ENCODE data around the gene TRIP6. TPM values are rescaled to one million over a fixed set of nuclear protein-coding genes. Genes with fewer than 3 reads are reported as not detected.

TRIP6 gene
- total RNA-seq, 4 donors from 2014 or later = 66.3 to 113 (median 80.7) TPM

- Histone ChIP-seq H3K9me3 (no peaks in the 10 kb centered on the region), H3K27ac (peak overlapping the region; percentile 98), H3K4me3 (peak overlapping the region; percentile 94), H3K4me1 (peaks cover 40% of the 10 kb centered on the region), H3K36me3 (peaks cover 28% of the 10 kb centered on the region), H3K27me3 (no peaks in the 10 kb centered on the region)
- no peak for TF ChIP-seq POLR2AphosphoS5 (IDR thresholded peaks at IDR 0.05)
- no peak for TF ChIP-seq CTCF (IDR thresholded peaks at IDR 0.05)
- no peak for TF ChIP-seq POLR2A (IDR thresholded peaks at IDR 0.05)
- TF ChIP-seq EP300 (IDR thresholded peaks at IDR 0.05) = no peak
- DNase-seq (ENCODE audit: low spot score in 2 of 2) = no peak
- WGBS = 17% methylated on average over 3 of the region's 5 CpGs
These were observed 503 bp upstream of the TRIP6 start for GRCh38 chr7:100866729-100867039.

- WGBS = 8% methylated on average over 18 of the region's 27 CpGs
- no peak for DNase-seq (ENCODE audit: low spot score in 2 of 2)
- peak overlapping the region; percentile 98 for H3K27ac ChIP-seq
- TF ChIP-seq POLR2AphosphoS5 (IDR thresholded peaks at IDR 0.05) (no peak), POLR2A (IDR thresholded peaks at IDR 0.05) (no peak), EP300 (IDR thresholded peaks at IDR 0.05) (no peak), CTCF (IDR thresholded peaks at IDR 0.05) (no peak)
- peak overlapping the region; percentile 94 for H3K4me3 ChIP-seq
- peaks cover 40% of the 10 kb centered on the region for H3K4me1 ChIP-seq
- no peaks in the 10 kb centered on the region for H3K9me3 ChIP-seq
- H3K36me3 ChIP-seq = peaks cover 26% of the 10 kb centered on the region
- H3K27me3 ChIP-seq = no peaks in the 10 kb centered on the region
These were observed 744 bp downstream of the TRIP6 start for GRCh38 chr7:100867776-100868485.

GRCh38 chr7:100873599-100874299 lies 6.6 kb downstream of the TRIP6 start:
- DNase-seq (ENCODE audit: low spot score in 2 of 2) = no peak
- WGBS = 90% methylated on average over 10 of the region's 10 CpGs
- H3K27ac ChIP-seq = peak overlapping the region; percentile 95
- H3K4me1 ChIP-seq = peaks cover 47% of the 10 kb centered on the region
- peak overlapping the region; percentile 95 for H3K4me3 ChIP-seq
- H3K9me3 ChIP-seq = no peaks in the 10 kb centered on the region
- H3K27me3 ChIP-seq = no peaks in the 10 kb centered on the region
- TF ChIP-seq EP300 (IDR thresholded peaks at IDR 0.05) (no peak), POLR2A (IDR thresholded peaks at IDR 0.05) (no peak), CTCF (IDR thresholded peaks at IDR 0.05) (no peak), POLR2AphosphoS5 (IDR thresholded peaks at IDR 0.05) (no peak)
- peaks cover 29% of the 10 kb centered on the region for H3K36me3 ChIP-seq

GRCh38 chr7:100874300-100874576 lies 7.1 kb downstream of the TRIP6 start:
- Histone ChIP-seq H3K27me3 (no peaks in the 10 kb centered on the region), H3K9me3 (no peaks in the 10 kb centered on the region), H3K36me3 (peaks cover 29% of the 10 kb centered on the region), H3K27ac (peak overlapping the region; percentile 95), H3K4me3 (peak overlapping the region; percentile 95), H3K4me1 (peaks cover 43% of the 10 kb centered on the region)
- 36% methylated on average over 5 of the region's 8 CpGs for WGBS
- TF ChIP-seq CTCF (IDR thresholded peaks at IDR 0.05) (no peak), POLR2A (IDR thresholded peaks at IDR 0.05) (no peak), POLR2AphosphoS5 (IDR thresholded peaks at IDR 0.05) (no peak), EP300 (IDR thresholded peaks at IDR 0.05) (no peak)
- DNase-seq (ENCODE audit: low spot score in 2 of 2) = no peak

- Histone ChIP-seq H3K4me3 (peak within 1 kb of the TSS; percentile 95), H3K27me3 (no peaks in the 10 kb centered on the region), H3K4me1 (peaks cover 45% of the 10 kb centered on the region), H3K9me3 (no peaks in the 10 kb centered on the region), H3K27ac (peak within 1 kb of the TSS; percentile 95), H3K36me3 (peaks cover 29% of the 10 kb centered on the region)
- WGBS = 13% methylated on average over 8 of the region's 79 CpGs
- peak; percentile 99 to 100 for DNase-seq (ENCODE audit: low spot score in 2 of 2)
- TF ChIP-seq EP300 (IDR thresholded peaks at IDR 0.05) (no peak), CTCF (IDR thresholded peaks at IDR 0.05) (peak; percentile 50 to 64), POLR2AphosphoS5 (IDR thresholded peaks at IDR 0.05) (peak; percentile 97 to 99 (median 98)), POLR2A (IDR thresholded peaks at IDR 0.05) (peak; percentile 90 to 92)
These were observed 7.6 kb downstream of the TRIP6 start, which contains the start of gene SRRT for GRCh38 chr7:100874577-100875355. Gene SRRT (plus strand): TSS chr7:100875103. CDS start chr7:100875591, 488 bp downstream.
